H54 (cell line): ENCODE results near the gene MGAT2.

ENCODE experiments used
- DNase-seq: peaks from one replicate; pipeline ENCODE4 v3.0.0; 2011; ENCODE audit warnings: low spot score, mixed read lengths; ENCODE audit not compliant: insufficient read length
- FAIRE-seq: peaks from 3 replicates; lab custom pipeline; 2011; peaks lifted over from hg19 to GRCh38; lab: Jason Lieb, UNC
- POLR2A ChIP-seq: IDR thresholded peaks from 2 replicates; pipeline ENCODE4 v1.6.1; 2011; ENCODE audit warnings: low read depth, mild to moderate bottlenecking, low read length

The MGAT2 gene

DNA sequence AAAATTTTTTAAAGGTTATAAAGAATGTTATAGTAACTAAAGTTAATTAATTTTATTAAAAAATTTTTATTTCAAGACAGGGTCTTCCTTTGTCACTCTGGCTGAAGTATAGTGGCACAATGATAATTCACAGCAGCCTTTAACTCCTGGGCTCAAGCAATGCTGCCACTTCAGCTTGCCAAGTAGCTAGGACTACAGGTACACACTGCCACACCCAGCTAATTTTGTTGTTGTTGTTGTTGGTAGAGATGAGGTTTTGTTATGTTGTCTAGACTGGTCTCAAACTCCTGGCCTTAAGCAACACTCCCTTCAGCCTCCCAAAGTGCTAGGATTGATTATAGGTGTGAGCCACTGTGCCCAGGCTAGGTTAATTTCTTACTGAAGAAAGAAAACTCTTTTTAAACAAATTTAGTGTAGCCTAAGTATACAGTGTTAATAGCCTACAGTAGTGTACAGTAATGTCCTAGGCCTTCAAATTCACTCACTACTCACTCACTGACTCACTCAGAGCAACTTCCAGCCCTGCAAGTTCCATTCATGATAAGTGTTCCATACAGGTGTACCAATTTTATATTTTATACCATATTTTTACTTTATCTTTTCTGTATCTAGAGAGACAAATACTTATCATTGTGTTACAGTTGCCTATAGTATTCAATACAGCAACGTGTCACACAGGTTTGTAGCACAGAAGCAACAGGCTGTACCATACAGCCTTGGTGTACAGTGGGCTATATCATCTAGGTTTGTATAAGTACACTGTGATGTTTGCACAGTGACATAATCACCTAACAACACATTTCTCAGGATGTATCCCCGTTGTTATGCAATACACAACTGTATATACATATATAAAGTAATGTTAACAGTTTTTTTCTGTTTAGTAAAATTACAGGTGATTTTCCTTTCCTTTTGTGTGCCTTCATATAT lies 39.2 kb downstream of the MGAT2 start:
- peak; percentile 11 for FAIRE-seq
- no peak for DNase-seq
- no peak for TF ChIP-seq POLR2A

DNA sequence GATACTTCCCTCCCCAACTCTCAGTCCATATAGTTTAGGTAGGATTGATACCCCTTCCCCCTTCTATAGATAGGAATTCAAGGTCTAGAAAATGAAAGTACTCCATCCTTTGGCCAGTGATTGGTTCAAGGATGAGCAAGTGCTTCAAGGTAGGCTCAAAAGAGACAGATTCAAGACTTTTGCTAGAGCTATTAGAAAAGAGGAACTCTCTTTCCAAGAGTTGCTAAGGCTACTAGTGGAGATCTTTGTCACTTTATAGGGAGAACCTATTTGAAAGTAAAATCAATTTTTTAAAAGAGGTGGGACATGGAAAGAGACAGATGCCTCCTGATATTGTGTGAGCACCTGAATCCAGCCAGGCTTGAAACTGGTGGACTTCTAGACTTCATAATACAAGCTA lies 49.9 kb downstream of the MGAT2 start:
- FAIRE-seq (no peak), DNase-seq (no peak)
- TF ChIP-seq POLR2A = no peak
